Progenitor cell of endocrine pancreas (in vitro differentiated cells): Measurements from ENCODE around the gene MGAT5. TPM values are rescaled to one million over a fixed set of nuclear protein-coding genes. Genes with fewer than 3 reads are reported as not detected.
A peak's percentile ranks its signal among the peaks of the same experiment; 100 is the strongest.
"Not testable (repeated sequence)": the region's sequence is repeated elsewhere in the genome, so short reads cannot be mapped to it uniquely, and the experiment has no call there.

Experiments
- DNase-seq: peaks from one replicate; pipeline ENCODE4 v3.0.0; 2021; ENCODE audit warnings: low spot score; ENCODE audit not compliant: unreplicated experiment
- H3K27ac Mint-ChIP-seq: 2 replicates; pipeline ENCODE4 v1.8.0; 2021; ENCODE audit warnings: mild to moderate bottlenecking, moderate library complexity, mixed read lengths
- H3K27me3 Mint-ChIP-seq: 2 replicates; pipeline ENCODE4 v1.8.0; 2021; ENCODE audit warnings: mixed read lengths
- H3K36me3 Mint-ChIP-seq: 2 replicates; pipeline ENCODE4 v1.8.0; 2022; ENCODE audit warnings: mixed read lengths; ENCODE audit not compliant: insufficient read depth
- H3K4me1 Mint-ChIP-seq: 2 replicates; pipeline ENCODE4 v1.8.0; 2021; ENCODE audit warnings: low read depth, mixed read lengths
- H3K4me3 Mint-ChIP-seq: 2 replicates; pipeline ENCODE4 v1.8.0; 2021; ENCODE audit warnings: low read depth, mild to moderate bottlenecking, moderate library complexity, mixed read lengths
- H3K9me3 Mint-ChIP-seq: 2 replicates; pipeline ENCODE4 v1.8.0; 2021; ENCODE audit warnings: low read depth, mixed read lengths
- CTCF ChIP-seq: fragments of 200-600 bp; sonication (generic); IDR thresholded peaks from one replicate; pipeline ENCODE4 v1.5.0; 2021; ENCODE audit warnings: antibody characterized with exemption, mild to moderate bottlenecking; ENCODE audit not compliant: unreplicated experiment
- total RNA-seq: library from RNA; stranded (reverse); gene quantifications from 2 replicates; pipeline ENCODE4 v1.2.1, GENCODE V29; 2021

MGAT5 gene
- total RNA-seq, 1 donor from 2014 or later = 110 TPM

- H3K4me1 Mint-ChIP-seq = peaks cover 6% of the 10 kb centered on the region
- no peak overlapping the region for H3K27ac Mint-ChIP-seq
- no peaks in the 10 kb centered on the region for H3K27me3 Mint-ChIP-seq
- H3K4me3 Mint-ChIP-seq = no peak overlapping the region
- H3K9me3 Mint-ChIP-seq = no peaks in the 10 kb centered on the region
- DNase-seq = no peak
- peaks cover 9% of the 10 kb centered on the region for H3K36me3 Mint-ChIP-seq
- no peak for TF ChIP-seq CTCF
Observed at GRCh38 chr2:134293719-134294537, 40.1 kb downstream of the MGAT5 start.

DNA sequence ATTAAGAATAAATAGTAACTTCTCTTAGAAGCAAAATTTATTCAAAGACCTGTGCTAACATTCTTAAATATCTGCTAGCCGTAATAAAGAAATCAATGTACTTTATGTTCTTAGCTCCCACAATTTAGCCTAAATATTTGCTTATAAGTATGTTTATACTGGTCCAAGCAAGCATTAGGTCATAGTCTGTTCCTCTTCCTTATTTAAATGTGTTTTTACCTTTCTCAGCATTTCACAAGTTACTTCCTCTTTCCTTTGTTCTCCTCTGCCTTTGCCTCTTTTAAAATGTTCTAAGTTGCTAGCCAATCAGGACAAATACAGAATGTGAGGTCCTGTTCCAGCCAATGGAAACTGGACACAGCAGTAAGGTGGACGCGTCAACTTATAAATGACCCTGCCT, 40.7 kb downstream of the MGAT5 start:
- not testable (repeated sequence) for H3K4me1 Mint-ChIP-seq, H3K27me3 Mint-ChIP-seq, H3K27ac Mint-ChIP-seq, H3K9me3 Mint-ChIP-seq, H3K36me3 Mint-ChIP-seq, DNase-seq, H3K4me3 Mint-ChIP-seq

GRCh38 chr2:134295441-134295840, 41.6 kb downstream of the MGAT5 start:
- Mint-ChIP-seq H3K4me1 (peaks cover 9% of the 10 kb centered on the region), H3K27ac (no peak overlapping the region), H3K27me3 (no peaks in the 10 kb centered on the region)

GRCh38 chr2:134296301-134296700, 42.4 kb downstream of the MGAT5 start:
- Mint-ChIP-seq H3K4me3 (no peak overlapping the region), H3K9me3 (no peaks in the 10 kb centered on the region), H3K27me3 (no peaks in the 10 kb centered on the region), H3K36me3 (peaks cover 9% of the 10 kb centered on the region), H3K4me1 (peaks cover 14% of the 10 kb centered on the region), H3K27ac (no peak overlapping the region)
- no peak for TF ChIP-seq CTCF
- no peak for DNase-seq

More at GRCh38 chr2:134295441-134295840, 41.6 kb downstream of the MGAT5 start:
- no peak for DNase-seq
- H3K36me3 Mint-ChIP-seq = peaks cover 9% of the 10 kb centered on the region
- TF ChIP-seq CTCF = no peak
- no peak overlapping the region for H3K4me3 Mint-ChIP-seq
- no peaks in the 10 kb centered on the region for H3K9me3 Mint-ChIP-seq

GRCh38 chr2:134299334-134299733, 45.5 kb downstream of the MGAT5 start:
- Mint-ChIP-seq H3K27me3 (no peaks in the 10 kb centered on the region), H3K4me1 (peaks cover 13% of the 10 kb centered on the region), H3K4me3 (no peak overlapping the region), H3K27ac (no peak overlapping the region), H3K9me3 (no peaks in the 10 kb centered on the region), H3K36me3 (peaks cover 10% of the 10 kb centered on the region)
- DNase-seq = no peak
- TF ChIP-seq CTCF = no peak

GRCh38 chr2:134300585-134300984, 46.7 kb downstream of the MGAT5 start:
- Mint-ChIP-seq H3K4me3 (no peak overlapping the region), H3K27me3 (no peaks in the 10 kb centered on the region), H3K36me3 (peaks cover 10% of the 10 kb centered on the region), H3K4me1 (peaks cover 13% of the 10 kb centered on the region), H3K9me3 (no peaks in the 10 kb centered on the region), H3K27ac (peak overlapping the region; percentile 22)
- no peak for TF ChIP-seq CTCF
- DNase-seq = no peak
